ENCODE measurements around the gene OPHN1. TPM values are rescaled to one million over a fixed set of nuclear protein-coding genes. Genes with fewer than 3 reads are reported as not detected.

Gene OPHN1
- total RNA-seq, 1 donor from 2014 or later = 3.7 TPM

GRCh38 chrX:68376373-68376772 lies 56.9 kb downstream of the OPHN1 start:
- no peak for TF ChIP-seq CTCF (conservative IDR thresholded peaks at IDR 0.05; ENCODE audit: low read depth, low read length)
- DNase-seq (ENCODE audit: low read depth) = no peak
- no peak overlapping the region for H3K4me3 ChIP-seq (ENCODE audit: low read depth, low read length)

GRCh38 chrX:68375803-68376202 lies 57.5 kb downstream of the OPHN1 start:
- no peak for TF ChIP-seq CTCF (conservative IDR thresholded peaks at IDR 0.05; ENCODE audit: low read depth, low read length)
- H3K4me3 ChIP-seq (ENCODE audit: low read depth, low read length) = no peak overlapping the region
- no peak for DNase-seq (ENCODE audit: low read depth)

- no peak for TF ChIP-seq CTCF (conservative IDR thresholded peaks at IDR 0.05; ENCODE audit: low read depth, low read length)
- no peak for DNase-seq (ENCODE audit: low read depth)
- H3K4me3 ChIP-seq (ENCODE audit: low read depth, low read length) = no peak overlapping the region
Observed at GRCh38 chrX:68372665-68373064, 60.6 kb downstream of the OPHN1 start.

- no peak overlapping the region for H3K4me3 ChIP-seq (ENCODE audit: low read depth, low read length)
- DNase-seq (ENCODE audit: low read depth) = no peak
- TF ChIP-seq CTCF (conservative IDR thresholded peaks at IDR 0.05; ENCODE audit: low read depth, low read length) = no peak
Observed at GRCh38 chrX:68369559-68369958, 63.7 kb downstream of the OPHN1 start.

DNA sequence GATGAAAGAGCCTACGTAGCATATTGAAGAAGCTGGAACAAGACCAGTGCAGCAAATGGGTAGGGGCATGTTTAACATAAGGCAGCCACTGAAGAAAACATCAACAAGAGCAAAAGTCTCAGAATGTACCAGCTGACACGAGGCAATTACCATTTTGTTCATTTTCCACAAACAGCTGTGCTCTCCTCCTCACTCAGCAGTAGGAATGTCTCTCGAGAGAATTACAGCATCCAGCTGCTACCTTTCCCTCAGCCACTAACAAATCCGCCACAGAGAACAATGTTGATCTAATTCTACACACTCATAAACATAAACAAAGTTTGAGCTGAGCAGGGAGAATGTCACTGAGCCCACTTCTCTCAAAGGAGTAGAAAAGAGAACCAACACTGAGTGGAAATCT lies 68.0 kb downstream of the OPHN1 start:
- H3K4me3 ChIP-seq (ENCODE audit: low read depth, low read length) = no peak overlapping the region
- TF ChIP-seq CTCF (conservative IDR thresholded peaks at IDR 0.05; ENCODE audit: low read depth, low read length) = no peak
- no peak for DNase-seq (ENCODE audit: low read depth)

DNA sequence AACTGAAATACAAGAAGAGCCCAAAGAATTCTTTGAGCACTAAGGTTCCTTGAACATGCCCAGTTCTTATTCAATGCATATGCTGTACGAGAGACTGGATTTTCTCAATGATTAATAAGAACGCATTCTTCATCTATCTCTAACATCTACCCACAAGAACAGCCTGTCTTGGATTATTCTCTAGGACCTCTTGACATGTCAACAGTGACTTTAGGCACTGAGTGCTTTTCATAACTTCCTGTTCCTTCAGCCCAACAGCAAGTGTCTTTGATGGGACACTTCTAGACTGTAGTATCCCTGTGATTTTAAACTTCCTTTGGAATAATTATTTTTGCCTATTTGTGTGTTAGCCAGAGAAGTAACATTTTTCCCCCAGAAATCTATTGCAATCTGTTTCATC lies 69.3 kb downstream of the OPHN1 start:
- TF ChIP-seq CTCF (conservative IDR thresholded peaks at IDR 0.05; ENCODE audit: low read depth, low read length) = no peak
- no peak for DNase-seq (ENCODE audit: low read depth)
- no peak overlapping the region for H3K4me3 ChIP-seq (ENCODE audit: low read depth, low read length)

GRCh38 chrX:68358679-68359078 lies 74.6 kb downstream of the OPHN1 start:
- no peak for DNase-seq (ENCODE audit: low read depth)
- TF ChIP-seq CTCF (conservative IDR thresholded peaks at IDR 0.05; ENCODE audit: low read depth, low read length) = no peak

More at GRCh38 chrX:68358679-68359078, 74.6 kb downstream of the OPHN1 start:
- H3K4me3 ChIP-seq (ENCODE audit: low read depth, low read length) = no peak overlapping the region

Measured in epithelial cell of proximal tubule (primary cell).